ENCODE measurements around the gene HEG1.

- TF ChIP-seq, protein P1, sequence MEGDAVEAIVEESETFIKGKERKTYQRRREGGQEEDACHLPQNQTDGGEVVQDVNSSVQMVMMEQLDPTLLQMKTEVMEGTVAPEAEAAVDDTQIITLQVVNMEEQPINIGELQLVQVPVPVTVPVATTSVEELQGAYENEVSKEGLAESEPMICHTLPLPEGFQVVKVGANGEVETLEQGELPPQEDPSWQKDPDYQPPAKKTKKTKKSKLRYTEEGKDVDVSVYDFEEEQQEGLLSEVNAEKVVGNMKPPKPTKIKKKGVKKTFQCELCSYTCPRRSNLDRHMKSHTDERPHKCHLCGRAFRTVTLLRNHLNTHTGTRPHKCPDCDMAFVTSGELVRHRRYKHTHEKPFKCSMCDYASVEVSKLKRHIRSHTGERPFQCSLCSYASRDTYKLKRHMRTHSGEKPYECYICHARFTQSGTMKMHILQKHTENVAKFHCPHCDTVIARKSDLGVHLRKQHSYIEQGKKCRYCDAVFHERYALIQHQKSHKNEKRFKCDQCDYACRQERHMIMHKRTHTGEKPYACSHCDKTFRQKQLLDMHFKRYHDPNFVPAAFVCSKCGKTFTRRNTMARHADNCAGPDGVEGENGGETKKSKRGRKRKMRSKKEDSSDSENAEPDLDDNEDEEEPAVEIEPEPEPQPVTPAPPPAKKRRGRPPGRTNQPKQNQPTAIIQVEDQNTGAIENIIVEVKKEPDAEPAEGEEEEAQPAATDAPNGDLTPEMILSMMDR (IDR thresholded peaks at IDR 0.05): no peak
- no peak for TF ChIP-seq POLR2A (IDR thresholded peaks at IDR 0.05)
Observed at GRCh38 chr3:125008766-125009165, 47.0 kb downstream of the HEG1 start.

Data from Peyer's patch (tissue), 4 donors.